CD4-positive, alpha-beta T cell treated with Interleukin-6 for 4 hours (primary cell): ENCODE results near the gene STAT6.

Experiments
- DNase-seq: peaks from one replicate; pipeline ENCODE4 v3.0.0-alpha.2; 2020; ENCODE audit warnings: mixed read lengths

STAT6 gene

GRCh38 chr12:57046947-57047890 lies 63.9 kb downstream of the STAT6 start:
- DNase-seq: peak; percentile 44

DNA sequence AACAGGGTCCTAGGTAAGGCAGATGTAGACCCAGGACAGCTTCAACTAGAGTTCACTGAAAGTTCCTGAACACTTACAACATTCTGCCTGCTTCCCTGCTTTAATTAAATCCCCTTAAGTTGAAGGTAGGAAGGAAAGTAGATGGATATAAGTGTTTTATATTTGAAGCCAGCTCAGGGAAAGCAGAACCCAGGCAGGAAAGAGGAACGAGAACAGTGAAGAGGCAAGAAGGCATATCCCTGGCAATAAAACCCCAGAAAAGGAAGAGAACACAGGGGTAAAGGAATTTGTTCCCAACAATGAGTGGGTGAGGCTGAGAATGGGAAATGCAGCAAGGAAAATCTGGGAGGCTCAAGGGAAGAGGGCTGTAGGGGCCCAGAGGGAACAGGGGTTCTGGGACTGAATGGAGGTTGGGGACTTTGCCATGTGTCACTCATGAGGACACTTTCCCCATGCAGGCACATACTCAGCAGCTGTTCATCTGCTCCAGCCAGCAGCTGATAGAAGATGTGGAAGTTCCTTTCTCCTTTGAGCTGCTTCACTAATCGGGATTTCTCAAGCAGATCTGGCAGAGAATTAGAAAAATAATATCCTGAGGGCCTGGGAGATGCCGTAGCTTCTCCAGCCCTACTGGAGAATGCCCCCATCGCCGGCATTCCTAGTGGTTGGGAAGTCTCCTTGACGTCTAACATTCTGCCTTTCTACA lies 64.9 kb downstream of the STAT6 start:
- no peak for DNase-seq
